Mammary epithelial cell (primary cell): Measurements from ENCODE around the gene FGF7.

Experiments used
- EZH2 ChIP-seq: IDR thresholded peaks from 2 replicates; pipeline ENCODE4 v1.6.1; 2012; ENCODE audit warnings: low read length, inconsistent platforms, borderline replicate concordance
- TF ChIP-seq, protein P1 (sequence below), 2 donors: IDR thresholded peaks in 1 of 2; conservative IDR thresholded peaks in 1 of 2; 2 replicates each; pipeline ENCODE4 v1.5.1; 2011 to 2012; ENCODE audit warnings: inconsistent platforms in 2 of 2, low read length in 2 of 2, mild to moderate bottlenecking in 2 of 2, control low read depth in 1 of 2, low read depth in 1 of 2; ENCODE audit not compliant: insufficient read depth in 1 of 2; ENCODE audit errors: extremely low read depth in 1 of 2

- TF ChIP-seq EZH2 = no peak
- TF ChIP-seq, protein P1, sequence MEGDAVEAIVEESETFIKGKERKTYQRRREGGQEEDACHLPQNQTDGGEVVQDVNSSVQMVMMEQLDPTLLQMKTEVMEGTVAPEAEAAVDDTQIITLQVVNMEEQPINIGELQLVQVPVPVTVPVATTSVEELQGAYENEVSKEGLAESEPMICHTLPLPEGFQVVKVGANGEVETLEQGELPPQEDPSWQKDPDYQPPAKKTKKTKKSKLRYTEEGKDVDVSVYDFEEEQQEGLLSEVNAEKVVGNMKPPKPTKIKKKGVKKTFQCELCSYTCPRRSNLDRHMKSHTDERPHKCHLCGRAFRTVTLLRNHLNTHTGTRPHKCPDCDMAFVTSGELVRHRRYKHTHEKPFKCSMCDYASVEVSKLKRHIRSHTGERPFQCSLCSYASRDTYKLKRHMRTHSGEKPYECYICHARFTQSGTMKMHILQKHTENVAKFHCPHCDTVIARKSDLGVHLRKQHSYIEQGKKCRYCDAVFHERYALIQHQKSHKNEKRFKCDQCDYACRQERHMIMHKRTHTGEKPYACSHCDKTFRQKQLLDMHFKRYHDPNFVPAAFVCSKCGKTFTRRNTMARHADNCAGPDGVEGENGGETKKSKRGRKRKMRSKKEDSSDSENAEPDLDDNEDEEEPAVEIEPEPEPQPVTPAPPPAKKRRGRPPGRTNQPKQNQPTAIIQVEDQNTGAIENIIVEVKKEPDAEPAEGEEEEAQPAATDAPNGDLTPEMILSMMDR (conservative IDR thresholded peaks at IDR 0.05 in 1 of 2, IDR thresholded peaks at IDR 0.05 in 1 of 2; ENCODE audit: extremely low read depth in 1 of 2, insufficient read depth in 1 of 2, low read depth in 1 of 2, low read length in 2 of 2) = no peak
These were observed 12.4 kb upstream of the FGF7 start for GRCh38 chr15:49410641-49411040.
